A673 (cell line): Measurements from ENCODE around the gene PDPR.

Experiments
- EZH2 ChIP-seq: fragments of 200-600 bp; sonication (generic); IDR thresholded peaks from 2 replicates; pipeline ENCODE4 v1.6.1; 2017; ENCODE audit warnings: borderline replicate concordance, low read depth, mild to moderate bottlenecking, mixed read lengths, antibody characterized with exemption, low read length; ENCODE audit not compliant: poor library complexity, severe bottlenecking
- TF ChIP-seq, protein P1 (sequence below): fragments of 300-800, 200-600 bp; sonication (generic); conservative IDR thresholded peaks from 2 replicates; pipeline ENCODE4 v1.5.1; 2017; ENCODE audit warnings: low read depth, mild to moderate bottlenecking, antibody characterized with exemption, low read length, moderate library complexity, mixed read lengths

DNA sequence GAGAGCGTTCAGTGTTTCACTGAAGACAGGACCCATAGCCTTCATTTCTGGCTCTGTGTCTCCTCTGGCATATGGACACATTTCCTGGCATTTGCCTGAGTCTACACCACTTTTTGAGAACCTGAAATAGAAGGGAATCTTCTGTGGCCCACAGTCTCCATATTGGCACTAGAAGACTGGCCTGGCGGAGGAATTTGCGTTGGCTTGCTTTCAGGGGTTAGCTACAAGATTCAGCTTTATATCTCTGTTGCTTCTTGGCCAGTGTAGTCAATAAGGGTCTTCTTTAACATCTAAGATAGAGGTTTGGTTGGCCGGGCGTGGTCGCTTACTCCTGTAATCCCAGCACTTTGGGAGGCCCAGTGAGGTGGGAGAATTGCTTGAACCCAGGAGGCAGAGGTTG, 46.7 kb downstream of the PDPR start:
- TF ChIP-seq, protein P1, sequence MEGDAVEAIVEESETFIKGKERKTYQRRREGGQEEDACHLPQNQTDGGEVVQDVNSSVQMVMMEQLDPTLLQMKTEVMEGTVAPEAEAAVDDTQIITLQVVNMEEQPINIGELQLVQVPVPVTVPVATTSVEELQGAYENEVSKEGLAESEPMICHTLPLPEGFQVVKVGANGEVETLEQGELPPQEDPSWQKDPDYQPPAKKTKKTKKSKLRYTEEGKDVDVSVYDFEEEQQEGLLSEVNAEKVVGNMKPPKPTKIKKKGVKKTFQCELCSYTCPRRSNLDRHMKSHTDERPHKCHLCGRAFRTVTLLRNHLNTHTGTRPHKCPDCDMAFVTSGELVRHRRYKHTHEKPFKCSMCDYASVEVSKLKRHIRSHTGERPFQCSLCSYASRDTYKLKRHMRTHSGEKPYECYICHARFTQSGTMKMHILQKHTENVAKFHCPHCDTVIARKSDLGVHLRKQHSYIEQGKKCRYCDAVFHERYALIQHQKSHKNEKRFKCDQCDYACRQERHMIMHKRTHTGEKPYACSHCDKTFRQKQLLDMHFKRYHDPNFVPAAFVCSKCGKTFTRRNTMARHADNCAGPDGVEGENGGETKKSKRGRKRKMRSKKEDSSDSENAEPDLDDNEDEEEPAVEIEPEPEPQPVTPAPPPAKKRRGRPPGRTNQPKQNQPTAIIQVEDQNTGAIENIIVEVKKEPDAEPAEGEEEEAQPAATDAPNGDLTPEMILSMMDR, result no peak
- no peak for TF ChIP-seq EZH2
